ENCODE data around the gene ETFA. TPM values are rescaled to one million over a fixed set of nuclear protein-coding genes. Genes with fewer than 3 reads are reported as not detected.

Gene ETFA
- total RNA-seq, 1 experiment from 2014 or later, result 362 TPM

- Histone ChIP-seq H3K36me3 (peaks cover 84% of the 10 kb centered on the region), H3K4me3 (no peak overlapping the region), H3K27me3 (no peaks in the 10 kb centered on the region), H3K9me3 (peaks cover 15% of the 10 kb centered on the region)
- no peak for DNase-seq
Observed at GRCh38 chr15:76260246-76260938, 50.9 kb downstream of the ETFA start.

DNA sequence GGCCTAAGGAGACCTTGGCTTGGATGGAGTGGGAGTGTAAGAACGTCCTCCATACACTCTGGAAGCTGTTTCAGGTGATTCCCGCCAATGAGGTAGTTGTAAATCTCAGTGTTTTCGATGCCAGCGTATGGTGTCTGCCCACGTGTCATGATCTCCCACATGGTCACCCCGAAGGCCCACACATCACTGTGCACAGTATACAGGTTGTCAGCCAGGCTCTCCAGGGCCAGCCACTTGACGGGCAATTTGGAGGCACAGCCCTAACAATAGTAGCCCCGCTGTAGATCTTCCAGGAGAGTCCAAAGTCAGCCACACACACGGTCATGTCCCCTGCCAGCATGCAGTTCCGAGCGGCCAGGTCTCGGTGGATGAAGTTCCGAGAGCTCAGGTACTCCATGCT lies 51.9 kb downstream of the ETFA start:
- Histone ChIP-seq H3K36me3 (peaks cover 82% of the 10 kb centered on the region), H3K4me3 (no peak overlapping the region), H3K27me3 (no peaks in the 10 kb centered on the region), H3K9me3 (peaks cover 12% of the 10 kb centered on the region)
- DNase-seq, result no peak

GRCh38 chr15:76258460-76258859 lies 52.8 kb downstream of the ETFA start:
- Histone ChIP-seq H3K36me3 (peaks cover 75% of the 10 kb centered on the region), H3K9me3 (peaks cover 11% of the 10 kb centered on the region), H3K4me3 (no peak overlapping the region), H3K27me3 (no peaks in the 10 kb centered on the region)
- DNase-seq, result no peak

GRCh38 chr15:76253691-76254473 lies 57.4 kb downstream of the ETFA start:
- H3K9me3 ChIP-seq, result no peaks in the 10 kb centered on the region; the same call in 1 of the 2 replicates
- peaks cover 33% of the 10 kb centered on the region for H3K36me3 ChIP-seq
- H3K4me3 ChIP-seq, result no peak overlapping the region
- DNase-seq, result no peak
- no peaks in the 10 kb centered on the region for H3K27me3 ChIP-seq

DNA sequence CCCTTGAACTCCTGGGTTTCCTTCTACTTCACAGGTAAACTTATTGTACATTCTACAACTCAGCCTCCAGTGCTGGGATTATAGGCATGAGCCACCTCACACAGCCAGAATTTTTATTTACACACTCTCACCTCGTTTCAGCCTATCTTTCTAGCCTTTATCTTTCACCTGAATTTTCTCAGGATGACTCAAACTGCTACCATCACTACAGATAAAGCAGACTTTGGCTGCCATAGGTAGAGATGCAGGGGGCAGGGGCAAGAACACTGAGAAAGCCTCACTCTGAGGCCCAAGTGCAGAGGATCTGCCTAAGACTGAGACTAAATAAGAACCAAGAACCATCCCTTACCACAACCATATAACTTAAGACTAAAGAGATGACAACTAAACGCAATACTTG lies 59.0 kb downstream of the ETFA start:
- H3K4me3 ChIP-seq, result no peak overlapping the region
- peaks cover 21% of the 10 kb centered on the region for H3K36me3 ChIP-seq
- no peak for DNase-seq
- no peaks in the 10 kb centered on the region for H3K27me3 ChIP-seq
- H3K9me3 ChIP-seq, result no peaks in the 10 kb centered on the region; the same call in 1 of the 2 replicates

DNA sequence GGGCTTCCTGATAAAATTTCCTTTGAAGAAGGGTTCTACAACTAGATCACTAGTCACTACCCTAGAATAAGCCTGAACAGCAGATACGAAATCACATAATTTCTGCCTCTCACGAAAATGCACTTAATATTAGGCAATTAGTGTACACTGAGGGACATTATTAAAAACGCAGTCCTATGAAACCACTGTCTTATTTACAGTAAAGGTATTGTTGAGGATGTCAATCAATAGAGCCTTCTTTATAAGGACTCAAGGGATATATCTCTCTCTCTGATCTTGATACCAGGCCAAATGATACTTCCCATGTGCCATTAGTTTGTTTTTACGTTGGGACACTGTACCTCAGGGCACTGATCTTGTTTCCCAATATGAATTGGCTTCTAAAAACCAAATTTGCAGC lies 59.6 kb downstream of the ETFA start:
- H3K4me3 ChIP-seq, result no peak overlapping the region
- peaks cover 19% of the 10 kb centered on the region for H3K36me3 ChIP-seq
- no peaks in the 10 kb centered on the region; the same call in 1 of the 2 replicates for H3K9me3 ChIP-seq
- H3K27me3 ChIP-seq, result no peaks in the 10 kb centered on the region
- DNase-seq, result no peak

DNA sequence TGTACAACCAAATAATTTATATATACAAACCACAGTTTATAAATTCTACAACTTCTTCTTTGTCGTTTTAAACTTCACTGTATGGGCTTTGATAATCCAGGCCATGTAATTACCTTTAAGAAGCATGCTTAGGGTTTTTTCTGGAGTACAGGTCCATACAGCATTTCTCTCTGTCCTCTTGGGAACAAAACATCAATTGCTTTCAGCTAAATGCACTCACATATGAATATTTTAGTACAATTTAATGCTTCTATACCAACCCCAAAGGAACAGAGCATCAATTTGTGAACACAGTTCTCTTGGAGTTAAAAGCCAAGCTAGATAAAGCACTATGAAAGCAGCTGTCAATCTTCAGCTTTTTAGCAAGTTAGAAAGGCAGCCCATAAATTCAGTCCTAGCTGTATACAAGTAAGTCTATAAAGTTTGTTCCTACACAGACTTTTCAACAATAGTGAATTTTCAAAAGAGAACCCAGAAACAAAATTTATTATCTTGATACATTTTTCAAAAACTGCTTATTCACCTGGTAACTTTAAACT lies 66.1 kb downstream of the ETFA start:
- Histone ChIP-seq H3K4me3 (no peak overlapping the region), H3K9me3 (no peaks in the 10 kb centered on the region), H3K27me3 (no peaks in the 10 kb centered on the region), H3K36me3 (peaks cover 3% of the 10 kb centered on the region)
- no peak for DNase-seq

DNA sequence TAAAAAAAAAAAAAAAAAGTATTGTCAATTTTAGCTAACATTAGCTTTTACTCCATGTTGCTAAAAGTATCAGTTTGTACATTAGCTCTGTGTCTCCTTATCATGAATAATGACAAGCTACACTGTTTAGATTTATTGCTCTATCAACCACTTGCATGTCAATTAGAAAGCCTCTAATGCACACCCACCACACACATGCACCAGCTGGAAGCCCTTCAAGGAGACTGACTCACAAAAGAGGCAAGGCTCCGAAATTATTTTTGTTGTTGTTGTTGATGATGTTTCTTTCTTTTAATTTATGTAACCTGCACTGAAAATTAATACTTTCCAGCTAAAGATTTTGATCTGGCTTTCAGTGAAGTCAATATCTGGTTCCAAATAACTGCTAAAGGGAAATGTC lies 71.5 kb downstream of the ETFA start:
- H3K36me3 ChIP-seq, result peaks cover 3% of the 10 kb centered on the region
- H3K9me3 ChIP-seq, result no peaks in the 10 kb centered on the region
- DNase-seq, result no peak
- H3K27me3 ChIP-seq, result no peaks in the 10 kb centered on the region
- H3K4me3 ChIP-seq, result no peak overlapping the region

DNA sequence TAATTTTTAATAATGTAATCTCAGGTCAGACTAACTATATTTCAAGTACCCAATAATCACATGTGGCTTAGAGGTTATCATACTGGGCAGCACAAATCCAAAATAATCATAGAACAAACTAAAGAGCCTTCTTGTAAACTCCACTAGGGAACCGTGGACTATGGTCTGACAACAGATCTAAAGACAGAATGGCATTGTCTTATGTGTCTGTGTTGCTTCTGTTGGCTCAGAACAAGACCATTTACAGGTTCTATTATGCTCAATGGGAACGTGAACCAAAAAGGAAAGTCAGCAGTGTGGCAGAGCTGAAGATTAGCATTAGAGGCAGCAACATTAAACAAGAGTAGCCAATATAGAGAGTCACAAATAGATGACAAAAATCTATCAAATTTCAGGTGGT lies 74.9 kb downstream of the ETFA start:
- DNase-seq, result no peak
- H3K27me3 ChIP-seq, result no peaks in the 10 kb centered on the region
- no peak overlapping the region for H3K4me3 ChIP-seq
- peaks cover 6% of the 10 kb centered on the region; the same call in 1 of the 2 replicates for H3K36me3 ChIP-seq
- H3K9me3 ChIP-seq, result no peaks in the 10 kb centered on the region

DNA sequence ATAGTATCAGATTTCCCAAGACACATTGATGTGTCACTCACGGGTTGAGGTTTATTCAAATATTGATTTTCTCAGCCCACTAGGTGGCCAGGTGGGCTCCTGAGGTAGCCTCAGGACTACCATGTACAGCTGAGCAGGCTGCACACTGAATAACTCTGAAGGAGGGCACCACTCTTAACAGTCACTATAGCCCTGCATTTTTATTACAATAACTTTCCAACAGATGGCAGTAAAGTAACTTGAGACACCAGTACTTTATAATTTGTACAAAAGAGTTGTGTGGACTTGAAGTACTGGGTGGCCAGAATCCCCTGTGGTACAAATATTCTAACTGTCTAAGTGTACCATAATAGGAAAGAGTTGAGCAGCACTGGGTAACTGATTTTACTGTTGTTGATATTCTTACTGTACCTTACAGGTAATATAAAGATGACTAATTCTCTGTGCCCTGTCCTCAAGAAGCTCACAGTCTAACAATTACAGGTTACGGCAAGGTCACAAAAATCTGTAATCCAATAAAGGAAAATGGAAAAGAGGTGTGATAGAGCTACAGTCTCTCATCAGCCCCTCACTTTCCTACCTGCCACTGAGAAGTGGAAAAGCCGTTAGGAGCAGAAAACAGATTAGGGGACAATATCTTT lies 76.0 kb downstream of the ETFA start:
- DNase-seq, result no peak
- no peaks in the 10 kb centered on the region for H3K27me3 ChIP-seq
- peaks cover 11% of the 10 kb centered on the region; the same call in 1 of the 2 replicates for H3K36me3 ChIP-seq
- H3K4me3 ChIP-seq, result no peak overlapping the region
- H3K9me3 ChIP-seq, result no peaks in the 10 kb centered on the region

DNA sequence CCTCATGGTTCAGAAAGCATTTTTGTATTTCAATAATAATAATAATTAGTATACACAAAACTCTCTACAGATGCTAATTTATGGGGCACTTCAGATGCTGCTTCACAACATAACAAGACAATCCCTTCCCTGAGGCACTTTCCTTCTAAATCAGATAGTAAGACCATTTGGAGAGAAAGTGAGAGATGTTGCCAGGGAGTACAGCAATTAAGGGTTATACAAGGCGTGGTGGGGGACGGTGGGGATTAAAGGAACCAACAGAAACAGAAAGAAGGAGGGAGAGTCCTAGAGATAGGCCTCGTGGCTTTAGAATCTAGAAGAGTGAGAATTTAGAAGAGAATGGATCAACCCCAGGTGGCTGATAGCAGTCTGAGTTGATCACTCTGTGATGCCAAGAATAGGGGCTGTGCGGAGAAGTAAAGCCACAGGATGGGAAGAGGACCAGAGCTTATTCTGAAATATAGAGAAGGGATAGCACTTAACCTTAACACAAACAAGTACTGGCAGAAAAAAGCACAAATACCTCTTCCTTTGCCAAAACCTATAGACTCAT lies 76.9 kb downstream of the ETFA start:
- H3K4me3 ChIP-seq, result no peak overlapping the region
- no peak for DNase-seq
- no peaks in the 10 kb centered on the region for H3K9me3 ChIP-seq
- peaks cover 11% of the 10 kb centered on the region; the same call in 1 of the 2 replicates for H3K36me3 ChIP-seq
- H3K27me3 ChIP-seq, result no peaks in the 10 kb centered on the region

DNA sequence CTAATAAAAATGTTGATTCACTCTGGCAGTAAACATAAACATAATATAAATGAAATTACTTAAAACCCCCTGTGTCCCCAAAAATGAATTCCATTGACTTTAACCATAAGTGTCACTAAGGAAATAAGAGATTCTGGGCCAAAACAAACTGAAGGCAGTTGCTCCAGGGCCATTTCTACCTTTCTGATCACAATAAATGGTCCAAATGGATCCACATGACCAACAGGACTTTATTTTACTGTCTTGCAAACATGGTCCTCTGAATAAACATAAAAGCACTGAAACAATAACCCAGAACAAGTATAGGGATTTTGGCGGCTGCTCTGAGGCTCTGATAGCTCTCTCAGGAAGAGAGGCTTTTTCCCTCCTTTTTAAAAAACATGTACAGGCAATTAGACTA lies 77.3 kb downstream of the ETFA start:
- H3K36me3 ChIP-seq, result peaks cover 14% of the 10 kb centered on the region; the same call in 1 of the 2 replicates
- no peaks in the 10 kb centered on the region for H3K9me3 ChIP-seq
- no peak for DNase-seq

DNA sequence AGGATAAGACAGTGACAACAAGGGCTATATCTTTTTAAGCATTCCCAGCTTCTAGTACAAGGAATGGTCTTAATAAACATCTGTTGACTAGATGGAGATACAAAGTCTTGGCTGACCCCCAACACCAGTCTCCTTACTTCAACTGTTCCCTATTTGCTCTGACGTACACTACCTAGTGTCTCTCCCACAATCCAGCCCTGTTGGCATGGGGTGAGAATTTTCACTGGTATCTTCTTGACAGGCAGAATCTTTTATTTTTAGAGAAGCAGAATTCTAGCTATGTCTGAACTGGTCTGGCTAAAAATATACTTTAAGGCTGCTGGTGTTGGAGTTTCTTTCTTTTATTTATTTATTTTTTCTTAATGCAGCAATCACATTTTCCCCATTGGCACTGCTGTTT lies 82.0 kb downstream of the ETFA start:
- peaks cover 43% of the 10 kb centered on the region for H3K36me3 ChIP-seq
- no peaks in the 10 kb centered on the region for H3K9me3 ChIP-seq
- no peak for DNase-seq
- no peak overlapping the region for H3K4me3 ChIP-seq
- H3K27me3 ChIP-seq, result no peaks in the 10 kb centered on the region

More for the DNA sequence above, 77.3 kb downstream of the ETFA start:
- H3K27me3 ChIP-seq, result no peaks in the 10 kb centered on the region
- no peak overlapping the region for H3K4me3 ChIP-seq

DNA sequence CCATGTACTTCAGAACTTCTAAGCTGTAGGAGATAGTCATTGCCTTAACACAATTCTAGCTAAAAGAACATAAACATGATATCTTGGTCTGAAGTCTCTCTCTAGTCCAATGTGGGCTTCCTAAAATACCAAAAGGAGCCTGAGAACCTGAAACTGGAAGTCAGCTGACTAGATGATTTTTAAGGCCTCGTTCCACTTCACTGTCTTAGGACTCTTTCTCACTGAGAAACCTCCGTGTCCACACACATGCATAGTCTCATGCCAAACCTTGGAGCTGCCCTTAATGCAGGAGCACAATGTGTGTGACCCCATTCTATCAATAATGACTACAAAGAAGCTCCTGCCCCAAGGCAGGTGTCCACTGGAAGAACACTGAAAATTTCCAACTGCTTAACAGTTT lies 87.7 kb downstream of the ETFA start:
- DNase-seq, result no peak
- H3K36me3 ChIP-seq, result peaks cover 48% of the 10 kb centered on the region

GRCh38 chr15:76222159-76222558 lies 89.1 kb downstream of the ETFA start:
- Histone ChIP-seq H3K27me3 (no peaks in the 10 kb centered on the region), H3K9me3 (no peaks in the 10 kb centered on the region), H3K36me3 (peaks cover 45% of the 10 kb centered on the region), H3K4me3 (no peak overlapping the region)
- no peak for DNase-seq

More for the DNA sequence above, 87.7 kb downstream of the ETFA start:
- Histone ChIP-seq H3K4me3 (no peak overlapping the region), H3K9me3 (no peaks in the 10 kb centered on the region), H3K27me3 (no peaks in the 10 kb centered on the region)

DNA sequence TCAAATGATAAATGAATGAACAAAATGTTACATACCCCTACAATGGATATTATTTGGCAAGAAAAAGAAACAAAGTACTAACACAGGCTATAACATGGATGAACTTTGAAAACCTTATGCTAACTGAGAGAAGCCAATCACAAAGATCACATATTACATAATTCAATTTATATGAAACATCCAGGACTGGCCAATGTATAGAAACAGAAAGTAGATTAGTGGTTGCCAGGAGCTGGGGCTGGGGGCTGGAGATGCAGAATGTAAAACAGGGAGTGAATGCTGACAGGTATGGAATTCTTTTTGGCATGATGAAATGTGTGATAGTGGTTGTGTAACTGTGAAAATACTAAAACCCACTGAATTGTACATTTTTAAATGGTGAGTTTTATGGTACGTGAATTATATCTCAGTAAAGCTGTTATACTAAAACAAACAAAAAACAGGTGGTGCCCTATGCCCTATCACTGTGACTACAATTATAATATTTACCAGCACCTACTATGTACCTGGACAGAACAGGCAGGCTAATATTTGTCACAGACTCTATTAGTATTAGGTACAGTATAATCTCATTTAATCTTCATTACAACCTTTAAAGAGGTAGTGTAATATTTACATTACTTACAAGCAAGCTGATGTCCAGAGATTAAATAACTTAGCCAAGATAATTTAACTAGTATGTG lies 90.0 kb downstream of the ETFA start:
- H3K27me3 ChIP-seq, result no peaks in the 10 kb centered on the region
- no peaks in the 10 kb centered on the region for H3K9me3 ChIP-seq
- peaks cover 43% of the 10 kb centered on the region for H3K36me3 ChIP-seq
- H3K4me3 ChIP-seq, result no peak overlapping the region
- DNase-seq, result no peak
